C4-2B (cell line): ENCODE data around the gene DENND4B.

Experiments used
- ZFX ChIP-seq: fragments of 450-650 bp; IDR thresholded peaks from 2 replicates; pipeline ENCODE4 v1.6.1; 2017
- TF ChIP-seq, protein P1 (sequence below): fragments of 450-650 bp; conservative IDR thresholded peaks from 2 replicates; pipeline ENCODE4 v1.5.1; 2017; ENCODE audit warnings: mild to moderate bottlenecking

DNA sequence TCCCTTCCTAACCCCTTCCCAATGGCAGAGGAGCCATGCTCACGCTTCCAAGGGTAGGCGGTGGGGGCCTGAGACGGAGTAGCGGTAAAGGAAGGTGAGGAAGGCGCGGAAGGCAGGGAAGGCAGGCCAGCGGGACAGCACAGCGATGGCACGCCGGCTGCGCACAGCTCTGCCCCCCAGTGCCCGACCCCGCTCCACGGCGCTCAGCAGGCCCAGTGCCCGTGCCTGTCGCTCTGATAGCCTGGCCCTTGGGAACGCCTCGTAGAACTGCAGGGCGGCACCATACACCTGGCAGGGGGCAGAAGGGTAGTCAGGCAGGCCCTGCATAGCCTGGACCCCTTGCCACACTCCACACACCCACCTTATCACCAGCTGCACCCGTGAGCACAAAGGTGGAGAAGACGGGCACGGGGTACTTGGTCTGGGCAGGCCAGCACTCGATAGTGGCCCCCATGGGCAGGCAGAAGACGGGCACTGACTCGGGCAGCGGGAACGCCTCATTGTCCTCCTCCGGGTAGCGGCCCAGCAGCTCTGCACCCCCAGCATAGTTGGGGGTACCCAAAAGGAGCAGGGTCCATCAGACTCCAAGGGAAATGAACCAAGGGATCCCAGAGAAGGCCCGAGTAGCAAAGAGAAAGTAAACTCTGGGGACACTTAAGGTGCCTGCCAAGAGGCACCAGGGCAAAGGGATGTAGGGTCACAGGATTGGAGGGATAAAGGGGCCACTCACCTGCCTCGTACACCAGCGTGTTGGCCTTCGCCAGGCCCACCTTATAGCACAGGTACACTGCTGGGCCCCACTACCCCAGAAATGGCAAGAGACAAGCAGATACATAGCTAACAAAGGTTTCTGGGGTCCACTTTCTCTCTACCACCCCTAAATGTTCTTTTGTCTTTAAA lies 4.4 kb downstream of the DENND4B start:
- TF ChIP-seq, protein P1, sequence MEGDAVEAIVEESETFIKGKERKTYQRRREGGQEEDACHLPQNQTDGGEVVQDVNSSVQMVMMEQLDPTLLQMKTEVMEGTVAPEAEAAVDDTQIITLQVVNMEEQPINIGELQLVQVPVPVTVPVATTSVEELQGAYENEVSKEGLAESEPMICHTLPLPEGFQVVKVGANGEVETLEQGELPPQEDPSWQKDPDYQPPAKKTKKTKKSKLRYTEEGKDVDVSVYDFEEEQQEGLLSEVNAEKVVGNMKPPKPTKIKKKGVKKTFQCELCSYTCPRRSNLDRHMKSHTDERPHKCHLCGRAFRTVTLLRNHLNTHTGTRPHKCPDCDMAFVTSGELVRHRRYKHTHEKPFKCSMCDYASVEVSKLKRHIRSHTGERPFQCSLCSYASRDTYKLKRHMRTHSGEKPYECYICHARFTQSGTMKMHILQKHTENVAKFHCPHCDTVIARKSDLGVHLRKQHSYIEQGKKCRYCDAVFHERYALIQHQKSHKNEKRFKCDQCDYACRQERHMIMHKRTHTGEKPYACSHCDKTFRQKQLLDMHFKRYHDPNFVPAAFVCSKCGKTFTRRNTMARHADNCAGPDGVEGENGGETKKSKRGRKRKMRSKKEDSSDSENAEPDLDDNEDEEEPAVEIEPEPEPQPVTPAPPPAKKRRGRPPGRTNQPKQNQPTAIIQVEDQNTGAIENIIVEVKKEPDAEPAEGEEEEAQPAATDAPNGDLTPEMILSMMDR: no peak
- TF ChIP-seq ZFX: no peak
